Uterus (tissue), 4 donors: ENCODE measurements around the gene CHMP1B. TPM values are rescaled to one million over a fixed set of nuclear protein-coding genes. Genes with fewer than 3 reads are reported as not detected.

Source experiments
- DNase-seq, 2 donors: peaks; one replicate each; pipeline ENCODE4 v3.0.0-alpha.2; 2019 to 2020
- H3K27ac ChIP-seq, 2 donors: fragments of 200-600 bp; sonication (generic); 1 replicate in 1 of 2; 2 replicates in 1 of 2; pipeline ENCODE4 v1.5.1; 2016 to 2018
- H3K27me3 ChIP-seq, 2 donors: fragments of 200-600 bp; sonication (generic); one replicate each; pipeline ENCODE4 v1.5.1; 2018 to 2019; ENCODE audit warnings: control low read depth in 1 of 2
- H3K36me3 ChIP-seq, 2 donors: fragments of 200-600 bp; sonication (generic); one replicate each; pipeline ENCODE4 v1.5.1; 2019; ENCODE audit warnings: control low read depth in 1 of 2
- H3K4me1 ChIP-seq, 2 donors: fragments of 200-600 bp; sonication (generic); one replicate each; pipeline ENCODE4 v1.5.1; 2018 to 2019; ENCODE audit warnings: control low read depth in 1 of 2
- H3K4me3 ChIP-seq, 2 donors: fragments of 200-600 bp; sonication (generic); 1 replicate in 1 of 2; 2 replicates in 1 of 2; pipeline ENCODE4 v1.5.1; 2018 to 2019; ENCODE audit warnings: mild to moderate bottlenecking in 1 of 2
- H3K9me3 ChIP-seq, 2 donors: fragments of 200-600 bp; sonication (generic); one replicate each; pipeline ENCODE4 v1.5.1; 2019; ENCODE audit warnings: control low read depth in 1 of 2
- CTCF ChIP-seq, 4 experiments: fragments of 200-600 bp in 2 of 4; fragments of 450-650 bp in 2 of 4; sonication (generic) in 2 of 4; IDR thresholded peaks; one replicate each; pipeline ENCODE4 v1.5.1; 2016 to 2019; ENCODE audit warnings: antibody characterized with exemption in 4 of 4, mild to moderate bottlenecking in 2 of 4, moderate library complexity in 1 of 4
- POLR2A ChIP-seq, 2 donors: fragments of 450-650 bp; IDR thresholded peaks; one replicate each; pipeline ENCODE4 v1.6.1; 2016; ENCODE audit warnings: antibody characterized with exemption in 2 of 2, mild to moderate bottlenecking in 1 of 2, moderate library complexity in 1 of 2
- intact Hi-C: fragments of 100-400 bp; cut with DNase I; formaldehyde crosslinking; loops from one replicate; pipeline ENCODE4 v1.15.1; 2023; ENCODE audit warnings: low total_unique reads
- total RNA-seq, 4 donors: library from RNA; depleted of rRNA in 3 of 4; stranded (reverse); fragments of >200 nt in 3 of 4; gene quantifications; one replicate each; pipeline versions ENCODE4 v1.1.0 to v1.2.4, GENCODE V29; 2014 to 2023
- donor health status: DM: yes; HTN: yes; CAD: no.

CHMP1B gene
- total RNA-seq, 4 donors from 2014 or later: 8.2 to 65.0 (median 17.5) TPM

DNA sequence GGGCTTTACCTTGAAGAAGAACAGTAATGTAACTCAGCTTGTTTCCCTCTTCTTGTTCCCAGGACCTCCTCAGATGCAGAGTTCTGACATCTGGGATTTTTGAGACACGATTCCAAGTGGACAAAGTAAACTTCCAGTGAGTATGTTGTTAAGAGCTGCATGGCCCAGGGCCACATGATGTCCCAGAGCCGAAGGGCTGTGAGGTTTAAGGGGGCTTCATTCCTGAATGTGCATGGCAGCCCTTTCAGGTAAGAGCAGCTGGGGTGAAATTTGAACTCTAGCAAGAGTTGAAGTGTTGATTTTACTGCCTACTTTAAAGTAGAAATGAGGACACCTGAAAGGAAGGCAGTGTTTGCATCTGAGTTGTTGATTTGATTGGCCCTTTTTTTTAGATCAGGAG lies 13.3 kb downstream of the CHMP1B start:
- intact Hi-C loops: no loop called here
- Histone ChIP-seq H3K4me1 (no peaks in the 10 kb centered on the region), H3K27ac (no peak overlapping the region), H3K9me3 (no peaks in the 10 kb centered on the region), H3K36me3 (no peaks in the 10 kb centered on the region), H3K27me3 (no peaks in the 10 kb centered on the region), H3K4me3 (no peak overlapping the region)
- TF ChIP-seq POLR2A (IDR thresholded peaks at IDR 0.05) (no peak), CTCF (IDR thresholded peaks at IDR 0.05) (no peak)
- no peak for DNase-seq

DNA sequence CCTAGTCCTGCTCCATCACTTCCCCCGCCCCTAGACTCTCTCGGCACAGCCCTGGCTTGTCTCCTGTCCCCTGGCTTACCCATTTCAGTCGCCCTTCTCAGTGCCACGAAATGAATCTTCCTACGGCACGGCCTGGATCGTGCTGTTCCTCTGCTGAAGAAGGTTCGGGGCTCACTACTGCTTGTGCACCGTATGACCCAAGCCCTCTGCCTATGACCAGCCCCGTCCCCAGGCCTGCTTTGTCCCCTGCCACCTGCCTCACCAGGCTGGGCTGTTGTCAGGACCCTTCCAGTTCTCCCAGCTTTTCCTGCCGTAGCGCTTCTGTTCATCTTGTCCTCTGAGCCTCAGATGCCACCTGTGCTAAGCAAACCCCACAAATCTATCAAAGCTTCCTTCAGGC lies 13.9 kb downstream of the CHMP1B start:
- no peaks in the 10 kb centered on the region for H3K9me3 ChIP-seq
- no peaks in the 10 kb centered on the region for H3K27me3 ChIP-seq
- no peak overlapping the region for H3K27ac ChIP-seq
- DNase-seq: no peak
- no peaks in the 10 kb centered on the region for H3K36me3 ChIP-seq
- H3K4me3 ChIP-seq: no peak overlapping the region
- intact Hi-C loops: no loop called here
- TF ChIP-seq CTCF (IDR thresholded peaks at IDR 0.05) (no peak), POLR2A (IDR thresholded peaks at IDR 0.05) (no peak)
- H3K4me1 ChIP-seq: no peaks in the 10 kb centered on the region

GRCh38 chr18:11866329-11866728 lies 15.1 kb downstream of the CHMP1B start:
- no peaks in the 10 kb centered on the region for H3K4me1 ChIP-seq
- TF ChIP-seq POLR2A (IDR thresholded peaks at IDR 0.05): no peak
- TF ChIP-seq CTCF (IDR thresholded peaks at IDR 0.05): no peak
- H3K27ac ChIP-seq: no peak overlapping the region
- no peaks in the 10 kb centered on the region for H3K36me3 ChIP-seq
- no peak overlapping the region for H3K4me3 ChIP-seq
- intact Hi-C loops: no loop called here
- H3K9me3 ChIP-seq: no peaks in the 10 kb centered on the region
- H3K27me3 ChIP-seq: no peaks in the 10 kb centered on the region
- DNase-seq: no peak

GRCh38 chr18:11866764-11867163 lies 15.6 kb downstream of the CHMP1B start:
- no peak for DNase-seq
- no peak for TF ChIP-seq CTCF (IDR thresholded peaks at IDR 0.05)
- no peaks in the 10 kb centered on the region for H3K36me3 ChIP-seq
- no peak overlapping the region for H3K27ac ChIP-seq
- H3K4me1 ChIP-seq: no peaks in the 10 kb centered on the region
- H3K4me3 ChIP-seq: no peak overlapping the region
- no peaks in the 10 kb centered on the region for H3K27me3 ChIP-seq
- no peaks in the 10 kb centered on the region for H3K9me3 ChIP-seq
- intact Hi-C loops: no loop called here

DNA sequence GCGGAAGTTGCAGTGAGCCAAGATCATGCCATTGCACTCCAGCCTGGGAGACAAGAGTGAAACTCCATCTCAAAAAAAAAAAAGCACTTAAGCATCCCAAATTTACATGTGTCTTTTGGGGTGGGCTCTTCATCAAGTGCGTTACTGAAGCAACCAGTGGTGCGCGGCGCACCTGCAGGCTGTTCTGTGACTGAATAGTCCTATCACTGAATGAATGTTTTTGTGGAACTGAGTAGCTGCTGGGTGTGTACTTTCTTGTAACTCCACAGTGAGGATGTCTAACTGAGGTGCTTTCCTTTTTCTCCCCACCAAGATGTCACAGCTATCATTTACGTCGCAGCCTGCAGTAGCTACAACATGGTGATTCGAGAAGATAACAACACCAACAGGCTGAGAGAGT lies 17.0 kb downstream of the CHMP1B start:
- Histone ChIP-seq H3K4me3 (no peak overlapping the region), H3K36me3 (no peaks in the 10 kb centered on the region), H3K9me3 (no peaks in the 10 kb centered on the region), H3K27ac (no peak overlapping the region), H3K27me3 (no peaks in the 10 kb centered on the region), H3K4me1 (no peaks in the 10 kb centered on the region)
- intact Hi-C loops: no loop called here
- no peak for TF ChIP-seq POLR2A (IDR thresholded peaks at IDR 0.05)
- no peak for TF ChIP-seq CTCF (IDR thresholded peaks at IDR 0.05)
- DNase-seq: no peak
